Sigmoid colon (tissue), 4 donors: ENCODE data around the gene NDUFB10.

Experiments
- CTCF ChIP-seq, 4 experiments: fragments of 450-650 bp in 3 of 4; fragments of 200-600 bp in 1 of 4; IDR thresholded peaks; one replicate each; pipeline ENCODE4 v1.5.1; 2016 to 2019; ENCODE audit warnings: antibody characterized with exemption in 4 of 4, mild to moderate bottlenecking in 3 of 4, moderate library complexity in 2 of 4
- EP300 ChIP-seq, 4 donors: sonication (generic); formaldehyde crosslinking; IDR thresholded peaks; one replicate each; pipeline ENCODE4 v1.6.1; 2017; ENCODE audit warnings: antibody characterized with exemption in 4 of 4
- POLR2A ChIP-seq, 2 donors: fragments of 450-650 bp; IDR thresholded peaks; one replicate each; pipeline ENCODE4 v1.6.1; 2016; ENCODE audit warnings: antibody characterized with exemption in 2 of 2, mild to moderate bottlenecking in 2 of 2, moderate library complexity in 2 of 2
- POLR2AphosphoS5 ChIP-seq, 4 donors: sonication (generic); formaldehyde crosslinking; IDR thresholded peaks; one replicate each; pipeline ENCODE4 v1.6.1; 2017; ENCODE audit warnings: antibody characterized with exemption in 4 of 4

GRCh38 chr16:1953734-1954133 is 5.6 kb upstream of the NDUFB10 start:
- TF ChIP-seq CTCF (IDR thresholded peaks at IDR 0.05): no peak
- no peak for TF ChIP-seq POLR2A (IDR thresholded peaks at IDR 0.05)
- no peak for TF ChIP-seq EP300 (IDR thresholded peaks at IDR 0.05)
- TF ChIP-seq POLR2AphosphoS5 (IDR thresholded peaks at IDR 0.05): no peak
